RWPE2 (cell line): Measurements from ENCODE around the gene ADAP1.
A peak's percentile ranks its signal among the peaks of the same experiment; 100 is the strongest.

ENCODE experiments used
- ATAC-seq: fragments of 200-7000 bp; cut with Tn5 transposase; 3 replicates; pipeline ENCODE4 v1.9.1; 2021; ENCODE audit warnings: low read depth
- DNase-seq: peaks from one replicate; pipeline ENCODE4 v3.0.0-alpha.2; 2020; ENCODE audit warnings: low spot score
- H3K27ac ChIP-seq: fragments of 450-650 bp; 2 replicates; pipeline ENCODE4 v1.5.1; 2017; ENCODE audit warnings: mild to moderate bottlenecking; ENCODE audit not compliant: poor library complexity, severe bottlenecking
- H3K27me3 ChIP-seq: fragments of 250-450 bp; sonication (Bioruptor Pico); 2 replicates; pipeline ENCODE4 v1.5.1; 2021; ENCODE audit warnings: mild to moderate bottlenecking, moderate library complexity; ENCODE audit not compliant: insufficient read depth, poor library complexity, severe bottlenecking
- H3K36me3 ChIP-seq: fragments of 250-450 bp; sonication (Bioruptor Pico); 2 replicates; pipeline ENCODE4 v1.5.1; 2020; ENCODE audit warnings: low read depth, mild to moderate bottlenecking, moderate library complexity
- H3K4me1 ChIP-seq: fragments of 250-450 bp; sonication (Bioruptor Pico); 2 replicates; pipeline ENCODE4 v1.5.1; 2021; ENCODE audit warnings: mild to moderate bottlenecking, moderate library complexity; ENCODE audit not compliant: insufficient read depth, poor library complexity, severe bottlenecking
- H3K4me3 ChIP-seq: fragments of 250-450 bp; sonication (Bioruptor Pico); 2 replicates; pipeline ENCODE4 v1.5.1; 2021; ENCODE audit warnings: mild to moderate bottlenecking, moderate library complexity; ENCODE audit not compliant: severe bottlenecking
- H3K9me3 ChIP-seq: fragments of 250-450 bp; sonication (Bioruptor Pico); 2 replicates; pipeline ENCODE4 v1.5.1; 2021; ENCODE audit warnings: mild to moderate bottlenecking, moderate library complexity; ENCODE audit not compliant: severe bottlenecking
- CTCF ChIP-seq: fragments of 450-650 bp; IDR thresholded peaks from one replicate; pipeline ENCODE4 v1.5.1; 2017; ENCODE audit warnings: mild to moderate bottlenecking, moderate library complexity; ENCODE audit not compliant: poor library complexity, severe bottlenecking

ADAP1 gene

GRCh38 chr7:994592-995308, 40.3 kb upstream of the ADAP1 start:
- no peak for DNase-seq
- Histone ChIP-seq H3K4me1 (no peaks in the 10 kb centered on the region), H3K4me3 (no peak overlapping the region), H3K27me3 (no peaks in the 10 kb centered on the region), H3K27ac (no peak overlapping the region), H3K36me3 (peaks cover 9% of the 10 kb centered on the region; the same call in 1 of the 2 replicates), H3K9me3 (no peaks in the 10 kb centered on the region)
- ATAC-seq: no peak
- TF ChIP-seq CTCF: no peak

DNA sequence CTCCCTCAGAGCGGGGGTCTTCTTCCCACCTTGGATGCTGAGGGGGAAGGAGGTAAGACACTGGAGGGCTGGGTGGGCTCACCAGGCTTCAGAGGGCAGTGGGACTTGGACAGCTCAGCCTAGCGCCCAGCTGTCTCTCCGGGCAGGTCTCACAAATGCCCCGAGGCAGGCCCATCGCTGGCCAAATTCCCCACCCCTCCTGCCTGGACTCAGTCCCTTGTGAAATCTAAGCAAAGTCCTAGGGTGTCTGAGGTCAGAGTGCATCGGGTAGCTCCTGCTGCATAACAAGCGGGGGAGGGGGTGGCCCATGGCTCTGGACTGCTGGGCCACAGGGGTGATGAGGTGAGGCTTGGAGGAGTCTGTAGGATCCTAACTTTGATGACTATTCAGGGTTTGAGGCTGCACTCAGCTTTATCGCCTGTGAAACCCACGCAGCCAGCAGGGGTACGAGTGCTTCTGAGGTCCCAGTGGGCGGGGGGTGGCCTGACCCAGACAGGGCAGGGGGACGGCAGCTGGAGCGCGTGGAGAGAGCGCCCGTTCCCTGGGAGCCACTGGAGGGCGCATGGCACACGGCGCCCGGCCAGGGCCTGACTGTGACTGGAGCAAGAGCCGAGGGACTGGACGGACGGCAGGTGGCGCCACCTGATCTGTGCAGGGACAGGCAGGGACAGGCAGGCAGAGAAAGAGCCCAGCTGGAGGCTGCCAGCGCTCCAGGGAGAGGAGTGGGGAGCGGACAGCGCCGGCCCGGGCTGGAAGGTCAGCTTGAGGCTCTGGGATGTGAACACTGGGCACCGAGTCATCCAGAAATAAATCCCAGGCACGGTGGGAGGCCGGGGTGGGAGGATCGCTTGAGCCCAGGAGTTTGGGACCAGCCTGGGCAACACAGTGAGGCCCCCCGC, 38.5 kb upstream of the ADAP1 start:
- ATAC-seq: peak; percentile 93
- Histone ChIP-seq H3K36me3 (no peaks in the 10 kb centered on the region), H3K27ac (no peak overlapping the region), H3K4me1 (no peaks in the 10 kb centered on the region), H3K27me3 (no peaks in the 10 kb centered on the region), H3K9me3 (no peaks in the 10 kb centered on the region), H3K4me3 (no peak overlapping the region)
- TF ChIP-seq CTCF: peak; percentile 99
- DNase-seq: peak; percentile 95

DNA sequence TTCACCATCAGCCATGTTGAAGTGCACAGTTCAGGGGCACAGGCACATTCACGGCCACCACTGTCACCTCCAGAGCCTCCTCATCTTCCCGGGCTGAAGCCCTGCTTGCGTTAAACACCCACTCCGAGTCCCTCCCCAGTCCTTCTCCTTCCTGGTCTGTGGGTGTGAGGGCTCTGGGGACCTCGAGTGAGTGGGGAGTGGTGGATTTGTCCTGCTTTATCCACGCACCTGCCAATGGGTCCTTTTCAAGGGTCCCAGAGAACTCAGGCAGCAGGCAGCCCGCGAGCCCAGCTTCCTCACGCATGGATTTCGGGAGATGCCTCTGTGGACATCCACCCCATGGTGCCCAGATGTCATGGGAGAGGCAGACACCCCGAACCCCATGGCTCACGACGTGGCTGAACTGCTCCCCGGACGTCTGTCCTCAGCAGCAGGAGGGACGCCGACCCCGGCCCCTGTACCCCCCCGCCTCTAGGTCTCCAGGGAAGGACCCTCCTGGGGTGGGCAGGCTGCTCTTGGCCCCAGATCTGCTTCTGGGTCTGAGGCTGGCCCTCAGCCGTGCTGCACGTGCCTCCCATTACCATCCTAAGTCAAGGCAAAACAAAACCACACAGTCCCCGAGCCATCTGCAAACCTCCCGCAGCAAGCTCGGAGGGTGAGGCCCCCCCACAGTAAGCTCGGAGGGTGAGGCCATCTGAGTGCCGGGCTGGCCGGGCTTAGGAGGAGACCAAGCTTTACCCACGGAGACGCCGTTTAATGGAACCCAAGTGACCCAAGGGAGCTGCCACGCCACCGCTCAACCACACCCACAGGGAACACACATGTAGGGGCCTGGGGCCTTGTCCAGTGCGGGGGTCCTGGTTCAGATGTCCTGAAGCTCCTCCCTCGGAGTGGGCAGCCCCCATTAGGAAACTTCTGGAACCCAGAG, 37.5 kb upstream of the ADAP1 start:
- ATAC-seq (no peak), DNase-seq (no peak)
- Histone ChIP-seq H3K4me3 (no peak overlapping the region), H3K4me1 (no peaks in the 10 kb centered on the region), H3K36me3 (no peaks in the 10 kb centered on the region), H3K9me3 (no peaks in the 10 kb centered on the region), H3K27ac (no peak overlapping the region), H3K27me3 (no peaks in the 10 kb centered on the region)
- TF ChIP-seq CTCF: no peak

DNA sequence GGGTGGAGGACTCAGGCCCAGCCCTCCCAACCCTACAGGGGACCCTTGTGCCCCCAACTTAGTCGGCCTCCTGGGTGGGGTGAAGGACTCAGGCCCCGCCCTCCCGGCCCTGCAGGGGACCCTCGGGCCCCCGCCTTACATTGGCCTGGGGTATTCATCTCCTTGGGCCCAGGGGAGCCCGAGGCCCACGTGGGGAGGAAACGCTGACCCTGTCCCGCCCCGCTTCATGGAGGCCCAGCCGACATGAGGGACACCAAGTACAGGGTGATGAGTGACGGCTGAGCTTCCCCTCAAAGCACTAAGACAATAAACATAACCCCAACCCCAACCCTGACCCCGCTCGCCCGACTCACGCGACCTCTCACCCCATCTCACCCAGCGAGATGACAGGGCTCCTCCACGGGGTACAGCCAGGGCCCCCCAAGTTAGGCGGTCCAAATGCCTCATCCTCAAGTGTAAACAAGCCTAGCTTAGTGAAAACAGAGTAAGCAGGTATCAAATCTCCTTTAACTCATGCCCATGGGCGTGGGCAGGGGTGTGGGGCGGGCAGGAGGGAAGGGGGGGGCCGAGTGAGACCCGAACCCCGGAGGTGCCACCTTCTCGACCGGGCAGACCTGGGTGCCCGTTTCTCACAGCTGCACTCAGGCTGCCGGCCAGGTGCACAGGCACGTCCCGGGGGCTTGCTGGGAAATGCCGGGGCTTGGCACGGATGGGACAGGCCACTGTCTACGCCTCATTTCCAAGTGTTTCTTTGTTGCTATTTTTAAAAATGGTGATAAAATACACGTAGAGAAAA, 36.7 kb upstream of the ADAP1 start:
- no peaks in the 10 kb centered on the region for H3K36me3 ChIP-seq
- H3K9me3 ChIP-seq: no peaks in the 10 kb centered on the region
- H3K27me3 ChIP-seq: no peaks in the 10 kb centered on the region
- H3K27ac ChIP-seq: no peak overlapping the region
- TF ChIP-seq CTCF: no peak
- H3K4me3 ChIP-seq: no peak overlapping the region
- no peak for DNase-seq
- no peaks in the 10 kb centered on the region for H3K4me1 ChIP-seq
- ATAC-seq: no peak
